Measurements from ENCODE around the gene LIN9. TPM values are rescaled to one million over a fixed set of nuclear protein-coding genes. Genes with fewer than 3 reads are reported as not detected.
A peak's percentile ranks its signal among the peaks of the same experiment; 100 is the strongest.

LIN9 gene
- total RNA-seq, 4 donors from 2014 or later = 1.00 to 3.2 (median 2.3) TPM; not detected in 1

DNA sequence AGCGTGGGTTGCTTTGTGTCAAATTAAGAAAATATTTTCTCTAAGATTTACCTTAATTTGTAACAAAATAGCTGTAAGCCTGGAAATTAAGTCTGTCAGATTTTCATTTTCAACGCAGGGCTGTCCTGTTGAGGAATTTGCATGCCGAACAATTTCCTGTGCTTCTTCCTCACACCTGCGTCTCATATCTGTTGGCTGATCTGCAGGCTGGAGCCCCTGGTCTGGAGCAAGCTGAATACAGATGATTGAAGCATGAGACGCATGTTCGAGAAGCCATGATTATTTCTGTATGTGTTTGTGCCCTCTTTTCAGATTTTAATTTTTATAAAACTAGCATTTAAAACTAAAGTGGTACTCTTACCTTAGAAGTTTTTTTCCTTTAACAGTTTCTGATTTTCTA lies 75.7 kb downstream of the LIN9 start:
- WGBS, 2 donors (ENCODE audit: low coverage in 1 of 2) = 72 to 82% methylated on average over 4 to 6 of the region's 6 CpGs
- no peaks in the 10 kb centered on the region for H3K27me3 ChIP-seq
- peaks cover 0 to 11% (median 2%) of the 10 kb centered on the region in 4 donors for H3K36me3 ChIP-seq
- in situ Hi-C loops (cut with MboI; ENCODE audit: low pct_ligation_motif_present in 1 of 4, low pct_unique_long_range_greater_than_20kb in 1 of 4, low sequenced_read_pairs in 3 of 4) (no loop called here), intact Hi-C loops (cut with DNase I; ENCODE audit: low total_unique reads) (no loop called here)
- H3K4me3 ChIP-seq = no peak overlapping the region
- H3K9me3 ChIP-seq = no peaks in the 10 kb centered on the region
- H3K27ac ChIP-seq = no peak overlapping the region
- H3K4me1 ChIP-seq = no peaks in the 10 kb centered on the region
- DNase-seq = peak; percentile 51
- TF ChIP-seq, protein P1, sequence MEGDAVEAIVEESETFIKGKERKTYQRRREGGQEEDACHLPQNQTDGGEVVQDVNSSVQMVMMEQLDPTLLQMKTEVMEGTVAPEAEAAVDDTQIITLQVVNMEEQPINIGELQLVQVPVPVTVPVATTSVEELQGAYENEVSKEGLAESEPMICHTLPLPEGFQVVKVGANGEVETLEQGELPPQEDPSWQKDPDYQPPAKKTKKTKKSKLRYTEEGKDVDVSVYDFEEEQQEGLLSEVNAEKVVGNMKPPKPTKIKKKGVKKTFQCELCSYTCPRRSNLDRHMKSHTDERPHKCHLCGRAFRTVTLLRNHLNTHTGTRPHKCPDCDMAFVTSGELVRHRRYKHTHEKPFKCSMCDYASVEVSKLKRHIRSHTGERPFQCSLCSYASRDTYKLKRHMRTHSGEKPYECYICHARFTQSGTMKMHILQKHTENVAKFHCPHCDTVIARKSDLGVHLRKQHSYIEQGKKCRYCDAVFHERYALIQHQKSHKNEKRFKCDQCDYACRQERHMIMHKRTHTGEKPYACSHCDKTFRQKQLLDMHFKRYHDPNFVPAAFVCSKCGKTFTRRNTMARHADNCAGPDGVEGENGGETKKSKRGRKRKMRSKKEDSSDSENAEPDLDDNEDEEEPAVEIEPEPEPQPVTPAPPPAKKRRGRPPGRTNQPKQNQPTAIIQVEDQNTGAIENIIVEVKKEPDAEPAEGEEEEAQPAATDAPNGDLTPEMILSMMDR (IDR thresholded peaks at IDR 0.05) = no peak
- peak in 1 of 3 donors; percentile 33 for TF ChIP-seq POLR2AphosphoS5 (IDR thresholded peaks at IDR 0.05)

- Histone ChIP-seq H3K4me3 (no peak overlapping the region), H3K27me3 (peaks cover 38% of the 10 kb centered on the region), H3K9me3 (no peaks in the 10 kb centered on the region), H3K36me3 (peaks cover 0 to 2% (median 0%) of the 10 kb centered on the region in 4 donors), H3K4me1 (peaks cover 0 to 10% (median 8%) of the 10 kb centered on the region in 4 donors), H3K27ac (peak overlapping the region in 1 of 4 donors; percentile 30)
- WGBS, 2 donors (ENCODE audit: low coverage in 1 of 2) = 74 to 91% methylated on average over 2 to 3 of the region's 3 CpGs
- DNase-seq = no peak
- intact Hi-C loops (cut with DNase I; ENCODE audit: low total_unique reads) = no loop called here
- in situ Hi-C loops (cut with MboI; ENCODE audit: low pct_ligation_motif_present in 1 of 4, low pct_unique_long_range_greater_than_20kb in 1 of 4, low sequenced_read_pairs in 3 of 4) = no loop called here
- TF ChIP-seq POLR2AphosphoS5 (IDR thresholded peaks at IDR 0.05) = no peak
- TF ChIP-seq EP300 (IDR thresholded peaks at IDR 0.05; ENCODE audit: low read depth) = no peak
- TF ChIP-seq POLR2A (IDR thresholded peaks at IDR 0.05) = no peak
- TF ChIP-seq, protein P1 (IDR thresholded peaks at IDR 0.05) = no peak
These were observed 82.4 kb downstream of the LIN9 start for GRCh38 chr1:226226601-226227000.

GRCh38 chr1:226223786-226224244 lies 85.1 kb downstream of the LIN9 start:
- no peaks in the 10 kb centered on the region for H3K36me3 ChIP-seq
- peak overlapping the region in 3 of 4 donors; percentile 35 to 56 (median 42) for H3K4me3 ChIP-seq
- peaks cover 38% of the 10 kb centered on the region for H3K27me3 ChIP-seq
- WGBS, 2 donors (ENCODE audit: low coverage in 1 of 2) = 0 to 1% methylated on average over 1 to 54 of the region's 55 CpGs
- no peaks in the 10 kb centered on the region for H3K9me3 ChIP-seq
- peaks cover 0 to 10% (median 8%) of the 10 kb centered on the region in 4 donors for H3K4me1 ChIP-seq
- peak; percentile 60 for DNase-seq
- in situ Hi-C loops (cut with MboI; ENCODE audit: low pct_ligation_motif_present in 1 of 4, low pct_unique_long_range_greater_than_20kb in 1 of 4, low sequenced_read_pairs in 3 of 4) = loop anchor here in 1 of 4 donors (25.0 kb wide), 1 partner anchor 113 kb away; no protein-coding TSS in a partner anchor
- TF ChIP-seq POLR2AphosphoS5 (IDR thresholded peaks at IDR 0.05) = peak in 1 of 3 donors; percentile 25
- TF ChIP-seq, protein P1 (IDR thresholded peaks at IDR 0.05) = no peak
- H3K27ac ChIP-seq = peak overlapping the region in 1 of 4 donors; percentile 10
- intact Hi-C loops (cut with DNase I; ENCODE audit: low total_unique reads) = no loop called here

DNA sequence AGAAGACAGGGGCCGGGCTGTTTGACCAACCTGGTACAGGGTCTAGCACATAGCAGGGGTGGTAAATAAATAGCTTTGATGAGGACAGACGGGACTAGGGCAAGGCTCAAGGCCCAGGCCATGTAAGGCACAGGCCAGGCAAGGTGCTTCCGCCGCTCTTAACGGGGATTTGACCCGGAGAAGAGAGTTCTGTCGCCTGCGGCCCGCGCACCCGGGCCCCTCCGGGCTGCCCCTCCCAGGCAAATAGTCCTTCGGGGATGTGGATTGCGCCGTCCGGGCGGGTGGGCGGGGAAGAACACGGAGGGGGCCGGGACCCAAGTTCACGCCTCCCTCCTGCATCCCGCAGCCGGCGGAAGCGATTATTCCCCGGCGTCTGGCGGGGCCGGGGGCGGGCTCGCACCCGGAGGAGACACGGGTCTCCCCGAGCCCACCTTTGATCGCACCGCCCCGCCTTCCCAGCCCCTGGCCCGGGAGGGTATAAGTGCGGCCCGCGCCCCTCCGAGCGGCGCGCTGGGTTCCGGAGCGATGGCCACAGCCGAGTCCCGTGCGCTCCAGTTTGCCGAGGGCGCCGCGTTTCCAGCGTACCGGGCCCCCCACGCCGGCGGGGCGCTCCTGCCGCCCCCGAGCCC lies 85.7 kb downstream of the LIN9 start, which contains the start of gene MIXL1:
Gene MIXL1 (plus strand): TSS at position 508 of the 629 bp plus-strand sequence. CDS start 18 bp downstream, at position 526.
- H3K4me3 ChIP-seq = peak within 1 kb of the TSS; percentile 18 to 56 (median 38)
- WGBS, 2 donors (ENCODE audit: low coverage in 1 of 2) = 7% methylated on average over 58 of the region's 62 CpGs; no CpG with 5 or more reads in 1 of the 2 donors
- TF ChIP-seq EP300 (IDR thresholded peaks at IDR 0.05; ENCODE audit: low read depth) (no peak), POLR2AphosphoS5 (IDR thresholded peaks at IDR 0.05) (no peak), POLR2A (IDR thresholded peaks at IDR 0.05) (no peak)
- TF ChIP-seq, protein P1 (IDR thresholded peaks at IDR 0.05) = no peak
- peak within 1 kb of the TSS in 1 of 4 donors; percentile 25 for H3K27ac ChIP-seq
- DNase-seq = peak; percentile 11
- H3K36me3 ChIP-seq = no peaks in the 10 kb centered on the region
- intact Hi-C loops (cut with DNase I; ENCODE audit: low total_unique reads) = no loop called here
- in situ Hi-C loops (cut with MboI; ENCODE audit: low pct_ligation_motif_present in 1 of 4, low pct_unique_long_range_greater_than_20kb in 1 of 4, low sequenced_read_pairs in 3 of 4) = loop anchor here in 1 of 4 donors (25.0 kb wide), 1 partner anchor 114 kb away; no protein-coding TSS in a partner anchor
- no peaks in the 10 kb centered on the region for H3K9me3 ChIP-seq
- H3K27me3 ChIP-seq = peaks cover 38% of the 10 kb centered on the region
- peaks cover 0 to 10% (median 8%) of the 10 kb centered on the region in 4 donors for H3K4me1 ChIP-seq
